Right lobe of liver (tissue), 6 donors: ENCODE results near the gene CFAP157. TPM values are rescaled to one million over a fixed set of nuclear protein-coding genes. Genes with fewer than 3 reads are reported as not detected.

Source experiments
- ATAC-seq, 4 donors: fragments of 200-7000 bp; cut with Tn5 transposase; one replicate each; pipeline ENCODE4 v1.9.1; 2020; ENCODE audit warnings: mild to moderate bottlenecking in 4 of 4, moderate library complexity in 4 of 4
- DNase-seq, 3 donors: peaks; one replicate each; pipeline ENCODE4 v3.0.0-alpha.2; 2020
- H3K27ac ChIP-seq, 3 donors: fragments of 200-600 bp; one replicate each; pipeline ENCODE4 v1.8.0; 2022
- H3K27me3 ChIP-seq, 2 donors: fragments of 200-600 bp; one replicate each; pipeline ENCODE4 v1.8.0; 2022
- H3K36me3 ChIP-seq, 4 donors: fragments of 200-600 bp; sonication (generic) in 1 of 4; one replicate each; pipeline versions ENCODE4 v1.5.1 to v1.8.0; 2017 to 2022; ENCODE audit warnings: control low read depth in 1 of 4
- H3K4me1 ChIP-seq, 4 donors: fragments of 200-600 bp; sonication (generic) in 1 of 4; one replicate each; pipeline versions ENCODE4 v1.5.1 to v1.8.0; 2017 to 2022; ENCODE audit warnings: control low read depth in 1 of 4
- H3K4me3 ChIP-seq, 3 donors: fragments of 200-600 bp; one replicate each; pipeline ENCODE4 v1.8.0; 2022
- H3K9me3 ChIP-seq, 4 donors: fragments of 200-600 bp; sonication (generic) in 1 of 4; one replicate each; pipeline versions ENCODE4 v1.5.1 to v1.8.0; 2017 to 2022; ENCODE audit warnings: control low read depth in 1 of 4
- POLR2A ChIP-seq: fragments of 450-650 bp; IDR thresholded peaks from one replicate; pipeline ENCODE4 v1.6.1; 2017; ENCODE audit warnings: antibody characterized with exemption, mild to moderate bottlenecking
- WGBS: methylation state at CpG from one replicate; pipeline ENCODE4 v1.1.6; 2018; ENCODE audit warnings: low coverage, low lambda C conversion rate; ENCODE audit not compliant: insufficient coverage; ENCODE audit errors: missing lambda C conversion rate; 5-methylcytosine and 5-hydroxymethylcytosine counted together
- intact Hi-C, 2 donors: fragments of 100-400 bp; cut with DNase I; formaldehyde crosslinking; loops; one replicate each; pipeline versions ENCODE4 v1.11.2 to v1.14.1; 2022
- total RNA-seq, 6 experiments: library from RNA; depleted of rRNA in 2 of 6; stranded (reverse); fragments of >200 nt in 2 of 6; fragmentation: NEBNext Ultra II Directional in 3 of 6; extraction: Animal tissue kit (Norgen Biotek cat#: 25700) in 3 of 6; gene quantifications; one replicate each; pipeline versions ENCODE4 v1.1.0 to v1.2.4, GENCODE V29; 2016 to 2023
- TF ChIP-seq, protein P1 (sequence below), 4 donors: fragments of 200-600 bp in 3 of 4; fragments of 450-650 bp in 1 of 4; IDR thresholded peaks; one replicate each; pipeline versions ENCODE4 v1.5.1 to v1.8.0; 2016 to 2022; ENCODE audit warnings: antibody characterized with exemption in 4 of 4, mild to moderate bottlenecking in 2 of 4
- donor health status: DM: no; HTN: yes; CAD: no.
- donor health status: DM: no; HTN: no; CAD: no.
- donor health status: DM: no; HTN: no; CAD: no.
- donor health status: DM: no; HTN: yes; CAD: no.
- donor health status: DM: no; HTN: yes; CAD: no.

CFAP157 gene
- total RNA-seq, 6 experiments from 2014 or later, result 0.10 TPM; not detected in 5

DNA sequence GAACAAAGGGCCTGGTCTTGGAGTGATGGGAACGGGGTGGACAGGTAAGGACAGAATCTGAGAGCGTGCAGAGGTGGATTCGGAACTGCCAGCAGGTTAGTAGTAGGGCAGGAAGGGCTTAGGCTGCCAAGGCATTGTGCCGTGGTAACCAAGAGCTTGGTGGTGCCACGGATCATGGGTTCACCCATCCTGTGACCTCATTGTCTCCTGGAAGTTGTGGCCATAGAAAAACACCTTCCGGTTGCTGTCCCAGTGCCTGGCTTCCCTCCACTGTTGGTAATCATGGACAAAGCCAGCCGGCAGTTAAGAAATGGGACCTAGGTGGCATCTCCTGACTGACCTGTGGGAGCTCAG is 42.5 kb upstream of the CFAP157 start:
- intact Hi-C loops, result no loop called here

DNA sequence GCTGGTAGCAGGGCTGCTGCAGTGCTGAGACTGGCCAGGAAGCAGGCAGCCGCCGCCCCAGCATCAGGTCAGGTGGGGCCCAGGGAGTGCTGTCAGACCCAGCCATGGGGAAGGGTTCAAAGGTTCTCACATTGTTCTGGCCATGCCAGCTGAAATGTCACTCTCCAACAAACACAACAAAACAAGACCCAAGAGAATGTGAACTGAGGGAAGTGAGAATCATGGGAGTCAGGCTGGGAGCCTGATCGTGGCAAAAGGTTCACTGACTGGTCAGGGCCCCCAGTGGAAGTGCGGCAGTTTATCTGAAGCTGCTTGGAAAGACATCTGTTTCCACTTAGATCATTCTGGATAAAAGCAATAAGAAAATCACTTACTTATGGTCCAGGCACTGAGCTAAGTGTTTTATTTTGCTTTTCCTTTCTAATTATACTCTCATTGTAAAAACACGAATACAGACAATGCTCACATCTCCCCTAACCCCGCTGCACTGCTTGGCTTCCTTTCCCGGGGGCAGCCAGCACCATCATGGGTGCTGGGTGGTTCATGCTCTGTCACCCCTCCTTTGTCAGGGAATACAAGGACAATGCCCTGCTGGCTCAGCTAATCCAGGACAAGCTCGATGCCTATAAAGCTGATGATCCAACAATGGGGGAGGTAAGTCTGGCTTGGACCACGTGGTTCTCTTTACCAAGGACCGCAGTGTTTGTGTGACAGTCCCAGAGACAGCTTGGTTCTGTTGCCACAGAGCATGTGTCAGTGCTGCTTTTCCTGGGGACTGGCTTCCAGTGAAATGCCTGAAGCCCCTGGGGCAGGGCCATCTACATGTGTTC is 41.9 kb upstream of the CFAP157 start:
- peak; percentile 46 to 69 (median 56) for ATAC-seq
- intact Hi-C loops, result no loop called here
- no peaks in the 10 kb centered on the region for H3K36me3 ChIP-seq
- H3K4me1 ChIP-seq, result no peaks in the 10 kb centered on the region
- H3K27ac ChIP-seq, result no peak overlapping the region
- TF ChIP-seq POLR2A, result no peak
- TF ChIP-seq, protein P1, sequence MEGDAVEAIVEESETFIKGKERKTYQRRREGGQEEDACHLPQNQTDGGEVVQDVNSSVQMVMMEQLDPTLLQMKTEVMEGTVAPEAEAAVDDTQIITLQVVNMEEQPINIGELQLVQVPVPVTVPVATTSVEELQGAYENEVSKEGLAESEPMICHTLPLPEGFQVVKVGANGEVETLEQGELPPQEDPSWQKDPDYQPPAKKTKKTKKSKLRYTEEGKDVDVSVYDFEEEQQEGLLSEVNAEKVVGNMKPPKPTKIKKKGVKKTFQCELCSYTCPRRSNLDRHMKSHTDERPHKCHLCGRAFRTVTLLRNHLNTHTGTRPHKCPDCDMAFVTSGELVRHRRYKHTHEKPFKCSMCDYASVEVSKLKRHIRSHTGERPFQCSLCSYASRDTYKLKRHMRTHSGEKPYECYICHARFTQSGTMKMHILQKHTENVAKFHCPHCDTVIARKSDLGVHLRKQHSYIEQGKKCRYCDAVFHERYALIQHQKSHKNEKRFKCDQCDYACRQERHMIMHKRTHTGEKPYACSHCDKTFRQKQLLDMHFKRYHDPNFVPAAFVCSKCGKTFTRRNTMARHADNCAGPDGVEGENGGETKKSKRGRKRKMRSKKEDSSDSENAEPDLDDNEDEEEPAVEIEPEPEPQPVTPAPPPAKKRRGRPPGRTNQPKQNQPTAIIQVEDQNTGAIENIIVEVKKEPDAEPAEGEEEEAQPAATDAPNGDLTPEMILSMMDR (IDR thresholded peaks at IDR 0.05), result no peak
- H3K9me3 ChIP-seq, result no peaks in the 10 kb centered on the region
- peak in 1 of 3 donors; percentile 35 for DNase-seq
- H3K4me3 ChIP-seq, result no peak overlapping the region
- H3K27me3 ChIP-seq, result no peaks in the 10 kb centered on the region
- WGBS, result 44% methylated on average over 6 of the region's 10 CpGs

More for the DNA sequence above, 42.5 kb upstream of the CFAP157 start:
- Histone ChIP-seq H3K27ac (no peak overlapping the region), H3K9me3 (no peaks in the 10 kb centered on the region), H3K4me1 (no peaks in the 10 kb centered on the region), H3K36me3 (no peaks in the 10 kb centered on the region), H3K4me3 (no peak overlapping the region), H3K27me3 (no peaks in the 10 kb centered on the region)
- ATAC-seq (peak in 3 of 4 donors; percentile 12 to 18 (median 14)), DNase-seq (no peak)
- TF ChIP-seq, protein P1 (IDR thresholded peaks at IDR 0.05), result no peak
- TF ChIP-seq POLR2A, result no peak
- WGBS, result 93% methylated on average over 3 of the region's 7 CpGs

DNA sequence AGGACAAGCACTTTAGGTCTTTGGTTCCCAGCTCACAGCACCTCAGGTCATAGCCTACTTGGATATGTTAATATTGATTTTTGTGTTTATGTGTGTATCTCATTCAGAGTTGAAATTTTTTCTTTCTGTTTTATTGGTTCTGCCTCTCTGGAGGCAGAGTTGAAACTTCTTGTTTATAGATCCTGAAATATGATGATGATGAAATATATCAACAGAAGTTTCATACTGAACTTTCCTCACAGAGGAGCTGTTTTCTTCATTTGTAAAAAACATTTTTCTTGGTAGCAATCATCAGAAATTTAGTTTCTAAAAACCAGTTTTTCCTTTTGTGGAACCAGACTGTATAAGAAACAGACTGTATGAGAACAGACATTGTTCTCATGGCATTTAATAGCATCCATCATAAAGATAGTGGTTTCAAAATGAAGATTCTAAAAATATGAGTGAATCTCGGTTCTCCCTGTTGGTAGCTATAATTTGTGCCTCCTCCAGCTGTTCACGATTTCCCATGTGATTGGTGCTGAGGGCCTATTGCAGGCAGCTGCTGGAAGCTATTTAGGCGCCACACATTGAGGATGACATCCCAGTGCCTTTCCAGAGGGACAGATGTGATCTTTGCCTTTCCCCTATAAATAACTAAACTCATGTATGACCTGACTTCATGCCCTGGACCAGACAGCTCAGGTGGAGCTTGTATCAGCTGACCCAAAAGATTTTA is 39.5 kb upstream of the CFAP157 start:
- no peaks in the 10 kb centered on the region for H3K36me3 ChIP-seq
- H3K27me3 ChIP-seq, result no peaks in the 10 kb centered on the region
- WGBS, result 57% methylated on average over 2 of the region's 3 CpGs
- ATAC-seq, result no peak
- DNase-seq, result no peak
- no peak overlapping the region for H3K27ac ChIP-seq
- no peak for TF ChIP-seq POLR2A
- TF ChIP-seq, protein P1 (IDR thresholded peaks at IDR 0.05), result no peak
- intact Hi-C loops, result no loop called here
- no peaks in the 10 kb centered on the region for H3K9me3 ChIP-seq
- H3K4me1 ChIP-seq, result no peaks in the 10 kb centered on the region
- no peak overlapping the region for H3K4me3 ChIP-seq

DNA sequence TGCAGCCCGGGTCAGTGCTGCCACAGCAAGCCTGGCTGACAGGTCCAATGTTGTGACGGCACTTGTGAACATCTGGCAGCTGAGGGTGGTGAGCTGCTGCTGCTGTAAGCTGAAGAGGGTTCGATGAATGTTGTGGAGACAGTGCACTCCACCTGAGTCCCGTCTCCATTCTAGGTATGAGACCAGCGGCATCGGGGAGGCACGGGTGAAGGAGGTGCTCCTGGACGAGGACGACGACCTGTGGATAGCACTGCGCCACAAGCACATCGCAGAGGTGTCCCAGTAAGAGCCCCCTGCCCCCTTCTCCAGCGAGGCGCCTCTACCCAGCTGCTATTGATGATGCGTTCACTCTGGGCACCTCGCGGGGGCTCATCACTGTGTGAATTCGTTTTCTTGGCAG is 38.9 kb upstream of the CFAP157 start:
- Histone ChIP-seq H3K27me3 (no peaks in the 10 kb centered on the region), H3K27ac (no peak overlapping the region), H3K9me3 (no peaks in the 10 kb centered on the region), H3K36me3 (no peaks in the 10 kb centered on the region), H3K4me3 (no peak overlapping the region), H3K4me1 (no peaks in the 10 kb centered on the region)
- intact Hi-C loops, result no loop called here
- no peak for DNase-seq
- no peak for ATAC-seq
- WGBS, result 95% methylated on average over 11 of the region's 18 CpGs
- no peak for TF ChIP-seq POLR2A
- TF ChIP-seq, protein P1 (IDR thresholded peaks at IDR 0.05), result no peak
